ENCODE results near the gene OTOG. TPM values are rescaled to one million over a fixed set of nuclear protein-coding genes. Genes with fewer than 3 reads are reported as not detected.

The OTOG gene
- total and polyA plus RNA-seq, 2 of the 8 experiments (the other 6 are each of a cell fraction or from before 2014, with no cell fraction given) = 0.41 to 1.5 TPM

- H3K4me1 ChIP-seq (replicated peaks in 1 of 4; ENCODE audit: control insufficient read depth in 3 of 4, insufficient read depth in 4 of 4, low read length in 3 of 4) = no peaks in the 10 kb centered on the region; a peak in 1 of 7 replicates
- DNase-seq (ENCODE audit: low read depth in 1 of 2, low spot score in 2 of 2) = no peak
- no peak overlapping the region for H3K23ac ChIP-seq (ENCODE audit: insufficient read length)
- H2BK5ac ChIP-seq (ENCODE audit: low read depth, low read length) = no peak overlapping the region
- H3K79me1 ChIP-seq (ENCODE audit: low read depth, low read length) = no peaks in the 10 kb centered on the region
- H3K9ac ChIP-seq (replicated peaks in 1 of 4; ENCODE audit: extremely low read depth in 1 of 4, low read depth in 3 of 4, low read length in 3 of 4) = no peak overlapping the region
- H3K14ac ChIP-seq (ENCODE audit: insufficient read length) = no peak overlapping the region
- no peak overlapping the region for H3K56ac ChIP-seq (replicated peaks; ENCODE audit: insufficient read length, low read depth, low read length)
- no peak overlapping the region for H2BK12ac ChIP-seq (ENCODE audit: low read depth, low read length)
- no peak for TF ChIP-seq CHD1 (IDR thresholded peaks at IDR 0.05; ENCODE audit: low read depth, low read length)
- TF ChIP-seq USF2 (IDR thresholded peaks at IDR 0.05; ENCODE audit: low read length) = no peak
- no peak for TF ChIP-seq TCF12 (IDR thresholded peaks at IDR 0.05; ENCODE audit: low read depth, low read length)
- no peak for TF ChIP-seq CEBPB (IDR thresholded peaks at IDR 0.05; ENCODE audit: low read depth, low read length)
- TF ChIP-seq HDAC2 (IDR thresholded peaks at IDR 0.05; ENCODE audit: borderline replicate concordance in 1 of 2, low read depth in 2 of 2, low read length in 2 of 2) = no peak
- no peak for TF ChIP-seq JUND (IDR thresholded peaks at IDR 0.05; ENCODE audit: low read length)
- TF ChIP-seq GABPA (IDR thresholded peaks at IDR 0.05; ENCODE audit: borderline replicate concordance, insufficient read depth, low read length) = no peak
- no peak for TF ChIP-seq POLR2AphosphoS5 (IDR thresholded peaks at IDR 0.05; ENCODE audit: low read depth, low read length)
- TF ChIP-seq KDM1A (IDR thresholded peaks at IDR 0.05; ENCODE audit: borderline replicate concordance, low read length) = no peak
- TF ChIP-seq RAD21 (IDR thresholded peaks at IDR 0.05 in 1 of 2, conservative IDR thresholded peaks at IDR 0.05 in 1 of 2; ENCODE audit: low read depth in 2 of 2, low read length in 2 of 2) = no peak
- no peak for TF ChIP-seq CHD2 (IDR thresholded peaks at IDR 0.05; ENCODE audit: low read length)
- no peak for TF ChIP-seq RBBP5 (IDR thresholded peaks at IDR 0.05; ENCODE audit: borderline replicate concordance, low read depth, low read length)
- TF ChIP-seq RFX5 (IDR thresholded peaks at IDR 0.05; ENCODE audit: borderline replicate concordance, low read depth, low read length) = no peak
- TF ChIP-seq SP1 (IDR thresholded peaks at IDR 0.05; ENCODE audit: low read depth, low read length) = no peak
- CTCF ChIA-PET (ENCODE audit: partially characterized antibody) = interaction anchor here (0.6 to 44.8 kb wide), 14 partner anchors 8 to 278 kb away, joined by 3 to 1414 read pairs (median 5); partner anchors contain the start of gene KCNJ11
- H4K8ac ChIP-seq (ENCODE audit: extremely low read depth, insufficient read depth, low read length) = no peak overlapping the region
- H3K4me3 ChIP-seq (ENCODE audit: extremely low read depth in 1 of 4, insufficient read depth in 2 of 4, low read depth in 3 of 4, low read length in 4 of 4) = no peak overlapping the region
- H2BK120ac ChIP-seq (replicated peaks; ENCODE audit: low read depth, low read length) = no peak overlapping the region
- no peak overlapping the region for H4K91ac ChIP-seq (replicated peaks; ENCODE audit: insufficient read length, low read length)
- no peaks in the 10 kb centered on the region for H3K36me3 ChIP-seq (ENCODE audit: control insufficient read depth in 2 of 4, insufficient read depth in 4 of 4, low read length in 3 of 4)
- no peaks in the 10 kb centered on the region for H4K20me1 ChIP-seq (replicated peaks in 1 of 2; ENCODE audit: control insufficient read depth in 1 of 2, insufficient read depth in 2 of 2, low read length in 2 of 2)
- no peak overlapping the region for H3K27ac ChIP-seq (ENCODE audit: low read depth, low read length)
- no peaks in the 10 kb centered on the region for H3K79me2 ChIP-seq (ENCODE audit: control insufficient read depth in 1 of 2, insufficient read depth in 2 of 2, low read length in 2 of 2)
- H2BK20ac ChIP-seq (ENCODE audit: low read length) = no peak overlapping the region
- POLR2A ChIA-PET (ENCODE audit: partially characterized antibody) = no interaction called here
- H3K9me3 ChIP-seq (ENCODE audit: insufficient read depth in 2 of 2, low read depth in 1 of 2, low read length in 1 of 2) = no peaks in the 10 kb centered on the region
- H2BK15ac ChIP-seq (ENCODE audit: low read length) = no peak overlapping the region
- no peaks in the 10 kb centered on the region for H3K23me2 ChIP-seq (ENCODE audit: low read depth, low read length)
- no peak overlapping the region for H3K4me2 ChIP-seq (ENCODE audit: insufficient read depth in 1 of 2, low read depth in 2 of 2, low read length in 2 of 2)
- FAIRE-seq = no peak
- no peak overlapping the region for H3K4ac ChIP-seq (replicated peaks; ENCODE audit: insufficient read length, low read depth, low read length)
- H2AFZ ChIP-seq (ENCODE audit: low read length) = no peak overlapping the region
- H4K5ac ChIP-seq (ENCODE audit: insufficient read length, low read depth, low read length) = no peak overlapping the region
- H3K18ac ChIP-seq (ENCODE audit: extremely low read depth, low read length) = no peak overlapping the region
- 92% methylated on average over 2 of the region's 2 CpGs; no CpG with 5 or more reads in 1 of the 2 experiments for WGBS, 2 experiments (ENCODE audit: extremely low coverage in 1 of 2, insufficient coverage in 1 of 2, insufficient read length in 1 of 2, insufficient replicate concordance in 2 of 2, low coverage in 1 of 2, low lambda C conversion rate in 2 of 2, missing lambda C conversion rate in 1 of 2)
- H2AK5ac ChIP-seq (ENCODE audit: low read depth, low read length) = no peak overlapping the region
- peaks cover 0 to 2% (median 0%) of the 10 kb centered on the region in 4 experiments; a peak in 1 of 7 replicates for H3K27me3 ChIP-seq (replicated peaks in 1 of 4; ENCODE audit: control insufficient read depth in 3 of 4, extremely low read depth in 1 of 4, insufficient read depth in 3 of 4, low read length in 3 of 4)
Observed at GRCh38 chr11:17507773-17508172, 39.3 kb upstream of the OTOG start.
